T1000 (cell line): Measurements from ENCODE around the gene ADCY9.

Experiments
- DNase-seq: peaks from one replicate; lab custom pipeline; 2025; ENCODE audit warnings: mixed read lengths; lab: John Stamatoyannopoulos, UW

ADCY9 gene

GRCh38 chr16:4003576-4003975 is 112.7 kb downstream of the ADCY9 start:
- no peak for DNase-seq

GRCh38 chr16:4003166-4003565 is 113.1 kb downstream of the ADCY9 start:
- no peak for DNase-seq

GRCh38 chr16:4002121-4002520 is 114.1 kb downstream of the ADCY9 start:
- DNase-seq: no peak

DNA sequence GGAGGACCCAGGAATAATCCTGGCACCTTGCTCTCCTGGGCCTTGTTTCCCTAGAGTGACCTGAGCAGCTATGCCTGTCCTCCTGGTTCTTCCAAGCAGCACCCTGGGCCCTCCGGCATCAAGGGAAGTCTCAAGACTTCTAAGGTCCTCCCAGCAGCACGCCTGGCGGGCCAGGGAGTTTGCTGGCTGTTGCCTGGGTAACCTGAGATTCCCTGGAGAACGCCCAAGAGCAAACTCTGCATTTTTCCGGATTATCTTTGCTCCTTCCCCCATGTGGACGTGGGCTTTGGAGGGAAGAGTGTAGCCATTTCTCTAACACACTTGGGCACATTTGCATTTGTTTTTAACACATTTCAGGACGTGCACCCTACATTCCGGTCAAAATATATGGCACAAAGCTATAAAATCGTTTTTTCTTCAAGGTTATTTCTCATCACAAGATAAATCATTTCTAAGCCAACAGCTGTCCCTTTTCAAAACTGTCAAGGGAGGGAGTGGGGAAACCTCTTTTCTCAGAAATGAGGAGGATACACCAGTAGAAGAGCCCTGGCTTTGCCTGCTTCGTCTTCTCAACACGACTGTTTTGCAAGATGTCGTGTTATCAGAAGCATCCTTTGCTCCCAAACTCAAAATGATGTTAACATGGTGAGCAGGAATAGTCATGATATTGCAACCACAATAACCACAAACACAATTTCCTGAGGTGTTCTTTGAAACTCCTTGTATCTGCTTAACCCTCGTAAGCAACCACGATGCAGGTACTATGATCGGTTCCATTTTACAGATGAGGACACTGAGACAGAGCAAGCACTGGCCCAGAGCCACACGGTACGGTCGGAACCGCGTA is 116.5 kb downstream of the ADCY9 start:
- no peak for DNase-seq

GRCh38 chr16:3998793-3999478 is 117.3 kb downstream of the ADCY9 start:
- no peak for DNase-seq

DNA sequence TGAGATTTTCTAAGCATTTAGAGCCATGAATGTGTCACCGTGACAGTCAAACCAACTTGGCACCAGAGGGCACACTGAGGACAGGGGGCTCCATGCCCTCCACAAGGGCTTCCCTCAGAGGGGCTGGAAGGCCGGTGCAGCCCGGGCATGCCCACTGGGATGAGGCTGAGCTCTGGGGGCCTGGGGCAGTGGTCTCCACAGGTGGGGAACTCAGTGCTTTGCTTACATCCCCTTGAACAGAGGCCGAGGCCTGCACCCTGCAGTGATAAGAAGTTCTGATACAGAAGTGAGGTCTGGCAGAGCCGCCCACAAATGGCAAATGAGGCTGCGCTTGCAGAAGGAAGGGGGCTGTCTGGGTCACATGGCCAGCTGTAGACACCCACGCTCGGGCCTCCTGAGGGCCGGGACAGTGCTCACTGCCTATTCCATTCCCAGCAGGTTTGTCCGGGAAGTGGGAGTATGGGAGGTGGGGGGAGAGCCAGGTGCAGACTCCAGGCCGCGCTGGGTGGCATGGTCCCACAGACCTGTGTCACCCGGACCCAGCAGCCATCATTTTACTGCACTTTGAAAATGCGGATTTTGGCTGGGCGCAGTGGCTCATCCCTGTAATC is 118.9 kb downstream of the ADCY9 start:
- DNase-seq: no peak

DNA sequence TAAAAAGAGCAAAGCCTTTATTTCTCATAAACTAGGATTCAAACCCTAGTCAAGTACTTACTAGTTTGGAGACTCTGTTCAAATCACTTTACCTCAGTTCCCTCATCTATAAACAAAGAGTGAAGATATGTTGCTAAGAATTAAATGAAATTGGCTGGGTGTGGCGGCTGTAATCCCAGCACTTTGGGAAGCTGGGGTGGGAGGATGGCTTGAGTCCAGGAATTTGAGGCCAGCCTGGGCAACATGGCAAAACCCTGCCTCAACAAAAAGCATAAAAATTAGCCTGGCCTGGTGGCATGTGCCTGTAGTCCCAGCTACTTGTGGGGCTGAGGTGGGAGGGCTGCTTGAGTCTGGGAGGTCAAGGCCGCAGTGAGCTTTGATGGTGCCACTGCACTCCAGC is 121.2 kb downstream of the ADCY9 start:
- no peak for DNase-seq

DNA sequence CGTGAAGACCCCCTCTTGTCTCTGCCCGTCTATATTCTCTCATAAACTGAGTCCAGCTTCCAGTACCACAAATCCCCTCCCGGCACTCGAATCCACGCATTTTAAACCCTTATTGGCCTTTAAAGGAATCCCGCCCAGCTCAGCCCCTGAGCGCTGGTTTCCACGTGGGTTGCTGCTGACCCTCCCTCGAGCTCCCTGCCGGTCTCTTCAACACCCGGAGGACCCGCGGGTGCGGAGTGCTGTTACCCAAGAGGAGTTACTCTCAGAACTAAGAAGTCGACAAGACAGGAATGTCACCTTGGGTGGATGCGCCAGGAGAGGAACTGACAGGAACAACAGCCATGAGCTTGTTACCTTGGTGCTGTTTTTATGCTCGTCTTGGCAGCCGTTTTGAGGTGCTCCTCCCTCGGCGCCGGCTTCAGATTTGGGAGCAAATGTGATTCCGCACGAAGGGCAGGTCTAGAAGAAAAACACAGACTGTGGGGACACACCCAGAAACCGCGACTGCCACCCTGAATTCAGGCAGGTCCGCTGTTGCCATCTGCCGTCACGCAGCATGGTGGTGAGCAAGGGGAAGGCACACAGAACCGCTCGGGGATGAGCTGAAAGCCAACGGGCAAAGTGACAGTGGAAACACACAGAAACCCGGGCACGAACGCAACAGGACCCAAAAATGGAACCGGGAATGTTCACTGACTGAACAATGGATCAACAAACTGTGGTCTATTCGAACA is 123.0 kb downstream of the ADCY9 start:
- no peak for DNase-seq

GRCh38 chr16:3992297-3993051 is 123.8 kb downstream of the ADCY9 start:
- DNase-seq: no peak

- no peak for DNase-seq
Measured at GRCh38 chr16:3988824-3989223, 127.4 kb downstream of the ADCY9 start.

DNA sequence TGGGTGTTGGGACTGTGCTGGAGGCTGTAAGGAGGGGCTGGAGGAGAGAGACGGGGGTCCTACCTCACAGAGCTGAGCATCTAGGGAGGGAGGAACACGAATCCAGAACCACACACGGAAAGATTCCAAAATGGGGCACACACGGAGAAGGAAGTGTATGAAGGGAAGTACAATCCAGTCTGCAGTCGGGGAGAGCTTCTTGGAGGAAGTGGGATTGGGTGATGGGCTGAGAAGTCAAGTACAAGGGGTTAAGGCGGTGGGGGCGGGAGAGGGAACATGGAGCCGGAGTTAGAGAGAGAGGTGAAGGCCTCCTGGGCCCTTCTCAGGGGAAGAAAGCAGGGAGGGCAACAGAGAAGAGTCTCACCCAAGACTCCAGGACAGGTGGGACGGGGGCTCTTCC is 128.2 kb downstream of the ADCY9 start:
- no peak for DNase-seq

GRCh38 chr16:3987231-3987630 is 129.0 kb downstream of the ADCY9 start:
- no peak for DNase-seq

DNA sequence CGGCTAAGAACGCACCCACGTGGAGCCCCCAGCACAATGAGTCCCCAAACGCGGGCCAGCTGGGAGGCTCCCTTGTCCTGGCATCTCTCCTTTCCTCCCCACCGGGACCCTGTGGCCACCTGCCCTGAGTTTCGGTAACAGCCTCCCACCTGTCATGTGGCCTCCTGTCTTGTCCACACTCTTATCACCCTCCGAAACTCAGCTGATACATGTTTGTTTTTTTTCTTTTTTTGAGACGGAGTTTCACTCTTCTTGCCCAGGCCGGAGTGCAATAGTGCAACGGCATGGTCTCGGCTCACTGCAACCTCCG is 130.1 kb downstream of the ADCY9 start:
- no peak for DNase-seq

- no peak for DNase-seq
Measured at GRCh38 chr16:3984111-3985060, 131.9 kb downstream of the ADCY9 start.

GRCh38 chr16:3983081-3983520 is 133.1 kb downstream of the ADCY9 start:
- DNase-seq: no peak

- DNase-seq: no peak
Measured at GRCh38 chr16:3982216-3982615, 134.0 kb downstream of the ADCY9 start.

GRCh38 chr16:3980253-3981111 is 135.8 kb downstream of the ADCY9 start:
- DNase-seq: peak; percentile 32

DNA sequence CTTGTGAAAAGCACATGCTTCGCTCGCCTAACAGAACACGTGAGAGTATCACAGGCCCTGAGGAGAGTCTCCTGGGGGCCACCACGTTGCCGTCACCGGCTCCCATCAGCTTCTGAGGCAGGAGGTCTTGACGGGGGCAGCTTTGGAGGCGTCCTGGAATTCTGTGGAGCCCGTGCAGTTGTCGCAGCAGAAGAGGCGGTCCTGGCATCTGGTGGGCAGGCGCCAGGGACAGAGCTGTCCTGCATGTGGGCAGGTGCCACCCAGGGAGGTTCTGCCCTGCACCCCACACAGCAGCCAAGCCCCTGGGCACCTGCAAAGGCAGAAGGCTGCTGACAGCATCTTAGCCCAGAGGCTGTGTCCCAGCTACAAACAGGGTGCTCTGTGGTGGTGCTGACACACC is 136.7 kb downstream of the ADCY9 start:
- no peak for DNase-seq

- no peak for DNase-seq
Measured at GRCh38 chr16:3979070-3979469, 137.2 kb downstream of the ADCY9 start.

- DNase-seq: no peak
Measured at GRCh38 chr16:3977376-3977775, 138.9 kb downstream of the ADCY9 start.
